Activated effector memory CD4-positive, alpha-beta T cell treated with anti-CD3 and anti-CD28 coated beads, Interleukin-2, amount 50 U/mL, for 16 hours (primary cell): Measurements from ENCODE around the gene FAM120A.

Experiments
- DNase-seq: peaks from one replicate; pipeline ENCODE4 v3.0.0-alpha.2; 2020

The FAM120A gene

GRCh38 chr9:93513606-93514005 lies 62.1 kb downstream of the FAM120A start:
- no peak for DNase-seq

- DNase-seq: no peak
These were observed 65.8 kb downstream of the FAM120A start for GRCh38 chr9:93517331-93517730.

- no peak for DNase-seq
These were observed 69.0 kb downstream of the FAM120A start for GRCh38 chr9:93520523-93520922.

- no peak for DNase-seq
These were observed 71.3 kb downstream of the FAM120A start for GRCh38 chr9:93522736-93523135.

GRCh38 chr9:93523518-93524144 lies 72.1 kb downstream of the FAM120A start:
- DNase-seq: no peak

GRCh38 chr9:93525476-93525875 lies 74.0 kb downstream of the FAM120A start:
- DNase-seq: no peak

GRCh38 chr9:93531374-93531773 lies 79.9 kb downstream of the FAM120A start:
- DNase-seq: no peak

GRCh38 chr9:93532141-93532540 lies 80.7 kb downstream of the FAM120A start:
- no peak for DNase-seq

- no peak for DNase-seq
These were observed 82.4 kb downstream of the FAM120A start for GRCh38 chr9:93533863-93534262.

- no peak for DNase-seq
These were observed 84.7 kb downstream of the FAM120A start for GRCh38 chr9:93536167-93536566.

GRCh38 chr9:93536874-93537273 lies 85.4 kb downstream of the FAM120A start:
- no peak for DNase-seq

- no peak for DNase-seq
These were observed 88.8 kb downstream of the FAM120A start for GRCh38 chr9:93540305-93540704.

- DNase-seq: peak; percentile 42
These were observed 89.5 kb downstream of the FAM120A start for GRCh38 chr9:93541005-93541404.

- DNase-seq: peak; percentile 50
These were observed 90.3 kb downstream of the FAM120A start for GRCh38 chr9:93541581-93542349.

GRCh38 chr9:93543117-93543516 lies 91.6 kb downstream of the FAM120A start:
- DNase-seq: peak; percentile 51

GRCh38 chr9:93546356-93546755 lies 94.9 kb downstream of the FAM120A start:
- peak; percentile 56 for DNase-seq

GRCh38 chr9:93549611-93550010 lies 98.1 kb downstream of the FAM120A start:
- no peak for DNase-seq

GRCh38 chr9:93552923-93553322 lies 101.4 kb downstream of the FAM120A start:
- no peak for DNase-seq

GRCh38 chr9:93555370-93555769 lies 103.9 kb downstream of the FAM120A start:
- no peak for DNase-seq

- DNase-seq: no peak
These were observed 106.1 kb downstream of the FAM120A start for GRCh38 chr9:93557366-93558137.

GRCh38 chr9:93558503-93558902 lies 107.0 kb downstream of the FAM120A start:
- no peak for DNase-seq

GRCh38 chr9:93560991-93561390 lies 109.5 kb downstream of the FAM120A start:
- DNase-seq: no peak

GRCh38 chr9:93562157-93562556 lies 110.7 kb downstream of the FAM120A start:
- DNase-seq: no peak

- DNase-seq: no peak
These were observed 113.6 kb downstream of the FAM120A start for GRCh38 chr9:93565089-93565488.
